ENCODE measurements around the gene LRBA. TPM values are rescaled to one million over a fixed set of nuclear protein-coding genes. Genes with fewer than 3 reads are reported as not detected.

LRBA gene
- total and polyA plus RNA-seq, 8 donors: 43.3 to 62.5 (median 52.3) TPM

DNA sequence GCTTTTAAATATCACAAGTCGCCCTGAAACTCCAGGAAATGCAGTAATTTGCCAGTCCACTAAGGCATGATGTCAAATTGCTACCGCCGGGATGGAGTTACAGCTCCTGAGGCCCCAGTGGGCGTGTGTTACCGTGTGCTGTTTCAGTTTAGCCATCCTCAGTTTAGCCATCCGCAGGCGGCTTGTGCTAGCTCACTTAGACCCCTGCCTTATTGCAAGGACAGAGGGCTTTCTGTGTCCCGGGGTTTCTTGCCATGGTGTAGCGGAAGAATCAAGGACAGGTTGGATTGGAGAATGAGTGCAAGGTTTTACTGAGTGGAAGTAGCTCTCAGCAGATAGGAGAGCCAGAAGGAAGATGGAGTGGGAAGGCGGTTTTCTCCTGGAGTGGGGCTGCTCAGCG, 33.8 kb upstream of the LRBA start:
- no peak for ATAC-seq
- H3K4me3 ChIP-seq: no peak overlapping the region
- H3K27me3 ChIP-seq: no peaks in the 10 kb centered on the region
- TF ChIP-seq, protein P1, sequence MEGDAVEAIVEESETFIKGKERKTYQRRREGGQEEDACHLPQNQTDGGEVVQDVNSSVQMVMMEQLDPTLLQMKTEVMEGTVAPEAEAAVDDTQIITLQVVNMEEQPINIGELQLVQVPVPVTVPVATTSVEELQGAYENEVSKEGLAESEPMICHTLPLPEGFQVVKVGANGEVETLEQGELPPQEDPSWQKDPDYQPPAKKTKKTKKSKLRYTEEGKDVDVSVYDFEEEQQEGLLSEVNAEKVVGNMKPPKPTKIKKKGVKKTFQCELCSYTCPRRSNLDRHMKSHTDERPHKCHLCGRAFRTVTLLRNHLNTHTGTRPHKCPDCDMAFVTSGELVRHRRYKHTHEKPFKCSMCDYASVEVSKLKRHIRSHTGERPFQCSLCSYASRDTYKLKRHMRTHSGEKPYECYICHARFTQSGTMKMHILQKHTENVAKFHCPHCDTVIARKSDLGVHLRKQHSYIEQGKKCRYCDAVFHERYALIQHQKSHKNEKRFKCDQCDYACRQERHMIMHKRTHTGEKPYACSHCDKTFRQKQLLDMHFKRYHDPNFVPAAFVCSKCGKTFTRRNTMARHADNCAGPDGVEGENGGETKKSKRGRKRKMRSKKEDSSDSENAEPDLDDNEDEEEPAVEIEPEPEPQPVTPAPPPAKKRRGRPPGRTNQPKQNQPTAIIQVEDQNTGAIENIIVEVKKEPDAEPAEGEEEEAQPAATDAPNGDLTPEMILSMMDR (IDR thresholded peaks at IDR 0.05): no peak
- no peak for DNase-seq
- H3K27ac ChIP-seq: no peak overlapping the region
- no peaks in the 10 kb centered on the region for H3K36me3 ChIP-seq
- H3K9me3 ChIP-seq: no peaks in the 10 kb centered on the region
- no peaks in the 10 kb centered on the region for H3K4me1 ChIP-seq
- intact Hi-C loops (cut with DNase I): no loop called here

DNA sequence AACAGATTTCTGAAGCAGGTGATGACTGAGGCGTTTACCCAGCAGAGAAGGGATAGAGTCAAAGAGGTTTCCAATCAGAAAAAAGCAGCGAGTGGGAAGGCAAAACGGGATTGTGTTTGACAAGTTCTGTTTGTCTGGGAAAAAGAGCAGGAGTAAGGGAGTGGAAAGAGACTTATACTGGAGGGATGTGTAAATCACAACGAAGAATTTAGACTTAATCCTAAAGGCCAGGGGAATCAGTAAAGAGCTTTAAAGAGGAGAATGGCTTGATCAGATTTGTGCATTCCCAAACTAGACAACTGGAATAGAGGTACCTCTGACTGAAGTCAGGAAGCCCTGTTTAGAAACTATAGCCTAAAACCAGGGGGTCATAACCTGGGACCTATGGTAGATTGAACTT, 31.5 kb upstream of the LRBA start:
- ATAC-seq (no peak), DNase-seq (no peak)
- TF ChIP-seq, protein P1 (IDR thresholded peaks at IDR 0.05): no peak
- no peaks in the 10 kb centered on the region for H3K9me3 ChIP-seq
- no peaks in the 10 kb centered on the region for H3K36me3 ChIP-seq
- intact Hi-C loops (cut with DNase I): no loop called here
- H3K4me3 ChIP-seq: no peak overlapping the region
- no peaks in the 10 kb centered on the region for H3K27me3 ChIP-seq
- H3K4me1 ChIP-seq: no peaks in the 10 kb centered on the region
- no peak overlapping the region for H3K27ac ChIP-seq

DNA sequence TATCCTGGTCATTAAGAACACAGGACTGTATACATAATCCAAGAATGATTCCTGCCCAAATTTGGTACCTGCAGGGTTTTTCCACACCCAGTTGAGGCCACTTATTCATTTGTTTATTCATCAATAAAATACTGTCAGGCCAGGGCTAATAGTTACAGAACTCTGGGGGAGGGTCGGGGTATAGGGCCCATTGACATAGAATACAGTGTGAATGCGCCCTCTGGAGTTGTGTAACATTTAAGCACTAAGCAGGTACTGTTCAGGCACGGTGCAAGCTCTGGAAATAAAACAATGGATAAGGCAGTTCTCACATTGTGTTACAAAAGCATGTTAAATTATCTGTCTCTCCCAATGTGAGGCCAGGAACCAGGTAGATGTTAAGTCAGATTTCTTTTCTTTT, 30.8 kb upstream of the LRBA start:
- TF ChIP-seq, protein P1 (IDR thresholded peaks at IDR 0.05): no peak
- no peaks in the 10 kb centered on the region for H3K4me1 ChIP-seq

DNA sequence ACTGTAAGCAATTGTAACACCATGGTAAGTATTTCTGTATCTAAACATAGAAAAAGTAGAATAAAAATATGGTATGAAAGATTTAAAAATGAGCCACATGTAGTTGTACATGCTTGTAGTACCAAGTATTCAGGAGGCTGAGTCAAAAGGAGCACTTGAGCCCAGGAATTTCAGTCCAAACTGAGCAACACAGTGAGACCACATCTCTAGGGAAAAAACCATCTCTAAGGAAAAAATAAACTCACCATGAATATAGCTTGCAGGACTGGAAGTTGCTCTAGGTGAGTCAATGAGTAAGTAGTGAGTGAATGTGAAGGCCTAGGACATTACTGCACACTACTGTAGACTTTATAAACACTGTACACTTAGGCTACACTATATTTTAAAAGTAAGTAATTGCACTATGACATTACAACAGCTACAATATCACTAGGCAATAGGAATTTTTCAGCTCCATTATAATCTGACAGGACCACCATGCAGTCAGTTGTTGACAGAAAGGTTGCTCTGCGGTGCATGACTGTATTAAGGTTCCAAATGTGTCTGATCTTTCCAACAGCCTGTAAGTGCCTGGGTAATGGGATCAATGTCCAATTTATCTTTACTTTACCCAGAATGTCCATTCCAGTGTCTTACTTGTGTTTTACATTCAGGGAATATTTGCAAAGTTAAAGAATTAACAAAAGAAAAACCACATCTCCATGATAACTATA, 28.9 kb upstream of the LRBA start:
- no peaks in the 10 kb centered on the region for H3K27me3 ChIP-seq
- TF ChIP-seq, protein P1 (IDR thresholded peaks at IDR 0.05): no peak
- intact Hi-C loops (cut with DNase I): no loop called here
- H3K9me3 ChIP-seq: no peaks in the 10 kb centered on the region
- no peaks in the 10 kb centered on the region for H3K4me1 ChIP-seq
- H3K4me3 ChIP-seq: no peak overlapping the region
- DNase-seq (no peak), ATAC-seq (no peak)
- no peaks in the 10 kb centered on the region for H3K36me3 ChIP-seq
- H3K27ac ChIP-seq: no peak overlapping the region

More for the DNA sequence above, 30.8 kb upstream of the LRBA start:
- DNase-seq: no peak
- no peaks in the 10 kb centered on the region for H3K36me3 ChIP-seq
- ATAC-seq: peak; percentile 73
- no peaks in the 10 kb centered on the region for H3K9me3 ChIP-seq
- intact Hi-C loops (cut with DNase I): no loop called here
- H3K4me3 ChIP-seq: no peak overlapping the region
- no peaks in the 10 kb centered on the region for H3K27me3 ChIP-seq
- H3K27ac ChIP-seq: no peak overlapping the region

DNA sequence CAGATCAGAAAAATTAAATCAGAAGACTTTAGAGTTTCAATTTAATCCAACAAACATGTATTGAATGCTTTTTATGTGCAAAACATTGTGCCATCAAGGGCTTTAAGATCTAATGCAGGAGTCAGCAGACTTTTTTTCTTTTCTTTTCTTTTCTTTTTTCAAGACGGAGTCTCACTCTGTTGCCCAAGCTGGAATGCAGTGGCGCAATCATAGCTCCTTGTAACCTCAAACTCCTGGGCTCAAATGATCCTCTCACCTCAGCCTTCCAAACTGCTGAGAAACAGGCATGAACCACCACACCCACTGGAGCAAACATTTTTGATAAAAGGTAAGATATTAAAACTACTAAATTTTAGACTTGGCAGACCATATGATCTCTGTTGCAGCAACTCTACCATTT, 24.6 kb upstream of the LRBA start:
- Histone ChIP-seq H3K4me1 (no peaks in the 10 kb centered on the region), H3K4me3 (no peak overlapping the region), H3K36me3 (no peaks in the 10 kb centered on the region), H3K27me3 (no peaks in the 10 kb centered on the region), H3K27ac (no peak overlapping the region), H3K9me3 (no peaks in the 10 kb centered on the region)
- TF ChIP-seq, protein P1 (IDR thresholded peaks at IDR 0.05): no peak
- DNase-seq (no peak), ATAC-seq (peak; percentile 39)
- intact Hi-C loops (cut with DNase I): no loop called here
